ENCODE data around the gene DDX25.

DNA sequence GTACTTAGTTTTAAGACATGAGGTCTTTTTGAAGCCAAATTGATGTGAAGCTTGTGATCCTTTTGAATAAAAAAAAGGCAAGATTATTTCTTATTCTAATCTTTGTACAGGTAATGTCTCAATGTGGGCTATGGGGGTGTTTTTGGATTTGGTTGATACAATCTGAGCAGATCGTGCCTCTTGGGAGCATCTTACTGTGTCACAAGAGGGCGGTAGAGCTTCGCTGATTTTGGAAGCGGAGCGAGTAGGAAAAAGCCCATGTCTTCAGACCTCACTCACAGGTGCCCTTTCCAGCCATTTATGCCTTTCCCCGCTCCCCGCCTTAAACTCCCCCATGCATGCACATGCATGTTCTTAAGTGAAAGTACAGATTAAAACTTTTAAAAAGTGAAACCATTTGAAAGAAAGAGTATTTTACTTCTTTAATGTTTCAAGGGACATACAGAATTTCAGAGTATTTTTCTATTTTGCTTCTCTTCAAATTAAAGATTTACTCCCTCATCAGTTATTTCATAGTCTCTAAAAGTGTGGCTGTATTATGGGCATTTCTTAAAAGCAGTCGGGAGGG, 18.8 kb downstream of the DDX25 start:
- no peak for TF ChIP-seq EZH2phosphoT487 (IDR thresholded peaks at IDR 0.05; ENCODE audit: low read depth, severe bottlenecking, unreplicated experiment)
- peak; percentile 81 for TF ChIP-seq CTCF (IDR thresholded peaks at IDR 0.05; ENCODE audit: poor library complexity)

Data from hepatocyte (in vitro differentiated cells).